ENCODE measurements around the gene PRSS50. TPM values are rescaled to one million over a fixed set of nuclear protein-coding genes. Genes with fewer than 3 reads are reported as not detected.

The PRSS50 gene
- total RNA-seq, 1 experiment from 2014 or later = not detected

- peak; percentile 59 for DNase-seq (ENCODE audit: low read depth)
Measured at GRCh38 chr3:46692566-46692990, 25.1 kb downstream of the PRSS50 start.

GRCh38 chr3:46690798-46691197, 26.9 kb downstream of the PRSS50 start:
- DNase-seq (ENCODE audit: low read depth) = peak; percentile 17

GRCh38 chr3:46685446-46685845, 32.2 kb downstream of the PRSS50 start:
- DNase-seq (ENCODE audit: low read depth) = no peak

- DNase-seq (ENCODE audit: low read depth) = no peak
Measured at GRCh38 chr3:46684891-46685290, 32.8 kb downstream of the PRSS50 start.

- no peak for DNase-seq (ENCODE audit: low read depth)
Measured at GRCh38 chr3:46682974-46683373, 34.7 kb downstream of the PRSS50 start.

GRCh38 chr3:46681856-46682540, 35.7 kb downstream of the PRSS50 start:
- no peak for DNase-seq (ENCODE audit: low read depth)

- DNase-seq (ENCODE audit: low read depth) = no peak
Measured at GRCh38 chr3:46681387-46681786, 36.3 kb downstream of the PRSS50 start.

- no peak for DNase-seq (ENCODE audit: low read depth)
Measured at GRCh38 chr3:46680298-46680826, 37.3 kb downstream of the PRSS50 start.

- no peak for DNase-seq (ENCODE audit: low read depth)
Measured at GRCh38 chr3:46679681-46680080, 38.0 kb downstream of the PRSS50 start.

GRCh38 chr3:46678280-46678679, 39.4 kb downstream of the PRSS50 start:
- no peak for DNase-seq (ENCODE audit: low read depth)

GRCh38 chr3:46677411-46677726, 40.3 kb downstream of the PRSS50 start:
- no peak for DNase-seq (ENCODE audit: low read depth)

- no peak for DNase-seq (ENCODE audit: low read depth)
Measured at GRCh38 chr3:46676601-46677410, 40.9 kb downstream of the PRSS50 start.

- no peak for DNase-seq (ENCODE audit: low read depth)
Measured at GRCh38 chr3:46675843-46676567, 41.7 kb downstream of the PRSS50 start.

GRCh38 chr3:46675426-46675825, 42.2 kb downstream of the PRSS50 start:
- no peak for DNase-seq (ENCODE audit: low read depth)

- DNase-seq (ENCODE audit: low read depth) = no peak
Measured at GRCh38 chr3:46674031-46674845, 43.4 kb downstream of the PRSS50 start.

- DNase-seq (ENCODE audit: low read depth) = no peak
Measured at GRCh38 chr3:46673151-46674030, 44.3 kb downstream of the PRSS50 start.

GRCh38 chr3:46672349-46672695, 45.3 kb downstream of the PRSS50 start:
- DNase-seq (ENCODE audit: low read depth) = no peak

GRCh38 chr3:46671541-46672348, 45.9 kb downstream of the PRSS50 start:
- no peak for DNase-seq (ENCODE audit: low read depth)

- no peak for DNase-seq (ENCODE audit: low read depth)
Measured at GRCh38 chr3:46670891-46671427, 46.7 kb downstream of the PRSS50 start.

All from HT1080 (cell line).